SK-N-SH (cell line): ENCODE results near the gene CELF2. TPM values are rescaled to one million over a fixed set of nuclear protein-coding genes. Genes with fewer than 3 reads are reported as not detected.

ENCODE experiments used
- CTCF ChIA-PET: fragments of 300-600, 350-600 bp; formaldehyde crosslinking; extraction: SDS; loops from one replicate; lab custom pipeline; 2021; lab: Yijun Ruan, JAX
- POLR2A ChIA-PET: fragments of 350-600 bp; sonication (Branson Sonifier 250); formaldehyde crosslinking; extraction: SDS; loops from one replicate; lab custom pipeline; 2020; ENCODE audit warnings: antibody characterized with exemption, inconsistent platforms; lab: Yijun Ruan, JAX
- DNase-seq: peaks from one replicate; pipeline ENCODE4 v3.0.0; 2012
- H2AFZ ChIP-seq: fragments of 200-600 bp; sonication (generic); 2 replicates; pipeline ENCODE4 v1.8.1; 2016; ENCODE audit warnings: antibody characterized with exemption, mild to moderate bottlenecking, low read depth
- H3F3A ChIP-seq: fragments of 200-600 bp; sonication (generic); replicated peaks from 2 replicates; pipeline ENCODE3; 2016; ENCODE audit warnings: antibody characterized with exemption, mild to moderate bottlenecking; ENCODE audit not compliant: insufficient read depth
- H3K27ac ChIP-seq, 2 experiments: fragments of 200-500 bp in 1 of 2; fragments of 200-600 bp in 1 of 2; sonication (Bioruptor generic) in 1 of 2; sonication (generic), shearing (Covaris generic) in 1 of 2; 2 replicates each; pipeline versions ENCODE4 v1.5.1 to v1.6.1; 2014 to 2016; ENCODE audit warnings: low read depth in 2 of 2, inconsistent platforms in 1 of 2, low read length in 1 of 2, mild to moderate bottlenecking in 1 of 2, mixed read lengths in 1 of 2
- H3K27me3 ChIP-seq: fragments of 200-600 bp; sonication (generic), shearing (Covaris generic); 2 replicates; pipeline ENCODE4 v1.6.1; 2016; ENCODE audit warnings: mixed run types; ENCODE audit not compliant: insufficient read depth
- H3K36me3 ChIP-seq, 2 experiments: fragments of 200-500 bp in 1 of 2; fragments of 200-600 bp in 1 of 2; sonication (Bioruptor generic) in 1 of 2; sonication (generic) in 1 of 2; replicated peaks in 1 of 2; 2 replicates each; pipeline versions ENCODE3 to v1.5.1; 2014 to 2016; ENCODE audit warnings: low read length in 1 of 2, mild to moderate bottlenecking in 1 of 2; ENCODE audit not compliant: insufficient read depth in 2 of 2, control insufficient read depth in 1 of 2
- H3K4me1 ChIP-seq, 2 experiments: fragments of 200-500 bp in 1 of 2; fragments of 200-600 bp in 1 of 2; sonication (Bioruptor generic) in 1 of 2; sonication (generic), shearing (Covaris generic) in 1 of 2; 2 replicates each; pipeline versions ENCODE4 v1.5.1 to v1.6.1; 2014 to 2016; ENCODE audit warnings: low read depth in 1 of 2, low read length in 1 of 2, mixed run types in 1 of 2; ENCODE audit not compliant: insufficient read depth in 2 of 2, control insufficient read depth in 1 of 2
- H3K4me2 ChIP-seq: fragments of 200-600 bp; sonication (generic), shearing (Covaris generic); 2 replicates; pipeline ENCODE4 v1.6.1; 2017; ENCODE audit warnings: mixed run types
- H3K4me3 ChIP-seq, 2 experiments: fragments of 200-500 bp in 1 of 2; fragments of 200-600 bp in 1 of 2; sonication (Bioruptor generic) in 1 of 2; sonication (generic), shearing (Covaris generic) in 1 of 2; 2 replicates each; pipeline versions ENCODE4 v1.5.1 to v1.8.1; 2014 to 2016; ENCODE audit warnings: low read depth in 2 of 2, inconsistent platforms in 1 of 2, low read length in 1 of 2, mild to moderate bottlenecking in 1 of 2, mixed read lengths in 1 of 2, moderate library complexity in 1 of 2
- H3K79me2 ChIP-seq: fragments of 200-600 bp; sonication (generic); 2 replicates; pipeline ENCODE4 v1.8.1; 2017; ENCODE audit warnings: mild to moderate bottlenecking; ENCODE audit not compliant: insufficient read depth
- H3K9ac ChIP-seq: fragments of 200-600 bp; sonication (generic); 2 replicates; pipeline ENCODE4 v1.6.1; 2017; ENCODE audit warnings: mixed run types
- H3K9me2 ChIP-seq: fragments of 200-600 bp; sonication (generic); 2 replicates; pipeline ENCODE4 v1.6.1; 2017; ENCODE audit warnings: mixed run types
- H3K9me3 ChIP-seq: fragments of 200-600 bp; sonication (generic); 2 replicates; pipeline ENCODE4 v1.6.1; 2017; ENCODE audit warnings: mixed run types, mild to moderate bottlenecking, moderate library complexity
- H4K20me1 ChIP-seq: fragments of 200-600 bp; sonication (generic); 2 replicates; pipeline ENCODE4 v1.6.1; 2017; ENCODE audit warnings: mild to moderate bottlenecking, mixed run types; ENCODE audit not compliant: insufficient read depth
- CTCF ChIP-seq: fragments of 200-600 bp; sonication (generic); IDR thresholded peaks from 2 replicates; pipeline ENCODE4 v1.6.1; 2017; ENCODE audit warnings: antibody characterized with exemption, mild to moderate bottlenecking, moderate library complexity
- EP300 ChIP-seq, 2 experiments: IDR thresholded peaks; 2 replicates each; pipeline versions ENCODE4 v1.4.0 to v1.6.1; 2012; ENCODE audit warnings: borderline replicate concordance in 1 of 2, low read depth in 1 of 2, low read length in 1 of 2
- EZH2phosphoT487 ChIP-seq: fragments of 200-600 bp; sonication (generic); IDR thresholded peaks from 2 replicates; pipeline ENCODE4 v1.6.1; 2017; ENCODE audit warnings: low read depth, mixed run types, mild to moderate bottlenecking, antibody characterized with exemption, moderate library complexity, borderline replicate concordance
- FOSL2 ChIP-seq: IDR thresholded peaks from 2 replicates; pipeline ENCODE4 v1.4.0; 2012; ENCODE audit warnings: low read depth, mild to moderate bottlenecking, moderate library complexity, borderline replicate concordance
- FOXM1 ChIP-seq: IDR thresholded peaks from 2 replicates; pipeline ENCODE4 v1.4.0; 2012; ENCODE audit warnings: low read depth, mild to moderate bottlenecking
- GATA2 ChIP-seq: sonication (generic); formaldehyde crosslinking; IDR thresholded peaks from 2 replicates; pipeline ENCODE4 v1.5.0; 2020; ENCODE audit warnings: mild to moderate bottlenecking, missing genetic modification reagents
- IRF3 ChIP-seq: fragments of 150-350 bp; IDR thresholded peaks from 2 replicates; pipeline ENCODE4 v1.6.1; 2016; ENCODE audit warnings: mild to moderate bottlenecking, low read depth, low read length
- MXI1 ChIP-seq: IDR thresholded peaks from 2 replicates; pipeline ENCODE4 v1.6.1; 2012; ENCODE audit warnings: mild to moderate bottlenecking, low read depth, low read length, improper control_type of control experiment
- POLR2AphosphoS5 ChIP-seq: IDR thresholded peaks from 2 replicates; pipeline ENCODE4 v1.6.1; 2012; ENCODE audit warnings: low read depth, low read length
- RAD21 ChIP-seq: IDR thresholded peaks from 2 replicates; pipeline ENCODE4 v1.6.1; 2012; ENCODE audit warnings: mild to moderate bottlenecking, low read length
- RCOR1 ChIP-seq: fragments of 150-350 bp; IDR thresholded peaks from 2 replicates; pipeline ENCODE4 v1.6.1; 2017; ENCODE audit warnings: antibody characterized with exemption, low read length
- RFX5 ChIP-seq: IDR thresholded peaks from 2 replicates; pipeline ENCODE4 v1.6.1; 2012; ENCODE audit warnings: mild to moderate bottlenecking, improper control_type of control experiment, low read length
- RXRA ChIP-seq: IDR thresholded peaks from 2 replicates; pipeline ENCODE4 v1.4.0; 2012; ENCODE audit warnings: low read depth, mild to moderate bottlenecking, borderline replicate concordance
- SIN3A ChIP-seq: IDR thresholded peaks from 2 replicates; pipeline ENCODE4 v1.6.1; 2012; ENCODE audit warnings: low read depth, mild to moderate bottlenecking, low read length, moderate library complexity, borderline replicate concordance
- TAF1 ChIP-seq: IDR thresholded peaks from 2 replicates; pipeline ENCODE4 v1.6.1; 2012; ENCODE audit warnings: low read depth, mild to moderate bottlenecking, low read length, moderate library complexity, borderline replicate concordance
- TCF12 ChIP-seq: IDR thresholded peaks from 2 replicates; pipeline ENCODE4 v1.4.0; 2012
- TEAD4 ChIP-seq: IDR thresholded peaks from 2 replicates; pipeline ENCODE4 v1.4.0; 2012; ENCODE audit warnings: mild to moderate bottlenecking, borderline replicate concordance; ENCODE audit not compliant: insufficient read depth
- USF2 ChIP-seq: fragments of 150-350 bp; IDR thresholded peaks from 2 replicates; pipeline ENCODE4 v1.6.1; 2017; ENCODE audit warnings: antibody characterized with exemption, low read length, low read depth, borderline replicate concordance
- YY1 ChIP-seq: IDR thresholded peaks from 2 replicates; pipeline ENCODE4 v1.4.0; 2012; ENCODE audit warnings: low read depth, mild to moderate bottlenecking
- WGBS: methylation state at CpG from one replicate; pipeline ENCODE4 v1.1.6; 2017; ENCODE audit warnings: low lambda C conversion rate; 5-methylcytosine and 5-hydroxymethylcytosine counted together
- polyA plus RNA-seq, 3 experiments: library from polyadenylated mRNA; depleted of rRNA; stranded (reverse); fragments of >200 nt; gene quantifications; 2 replicates each; pipeline ENCODE4 v1.2.3, GENCODE V29; 2012

CELF2 gene
- polyA plus RNA-seq, 1 of the 3 experiments (the other 2 are of a cell fraction), result 0.03 TPM

GRCh38 chr10:11142777-11143176, 125.1 kb downstream of the CELF2 start:
- H4K20me1 ChIP-seq, result no peaks in the 10 kb centered on the region
- H3K27me3 ChIP-seq, result no peaks in the 10 kb centered on the region
- WGBS, result 35% methylated on average over 8 of the region's 8 CpGs
- ChIA-PET CTCF (no interaction called here), POLR2A (no interaction called here)
- peaks cover 0 to 10% of the 10 kb centered on the region in 2 experiments; a peak in 2 of 4 replicates for H3K4me1 ChIP-seq
- no peaks in the 10 kb centered on the region for H3K36me3 ChIP-seq
- no peak overlapping the region for H2AFZ ChIP-seq
- H3K9me3 ChIP-seq, result no peaks in the 10 kb centered on the region
- no peak for DNase-seq
- no peaks in the 10 kb centered on the region for H3F3A ChIP-seq
- no peak overlapping the region for H3K27ac ChIP-seq
- TF ChIP-seq FOXM1, result no peak
- no peak for TF ChIP-seq EP300 (IDR thresholded peaks at IDR 0.05; ENCODE audit: borderline replicate concordance in 1 of 2, low read depth in 1 of 2, low read length in 1 of 2)
- TF ChIP-seq EZH2phosphoT487, result no peak
- no peak for TF ChIP-seq MXI1
- TF ChIP-seq USF2, result no peak
- no peak overlapping the region for H3K4me3 ChIP-seq
- H3K4me2 ChIP-seq, result no peak overlapping the region
- H3K79me2 ChIP-seq, result no peaks in the 10 kb centered on the region
- no peaks in the 10 kb centered on the region for H3K9me2 ChIP-seq
- no peak overlapping the region for H3K9ac ChIP-seq

GRCh38 chr10:11143242-11143641, 125.6 kb downstream of the CELF2 start:
- ChIA-PET CTCF (no interaction called here), POLR2A (no interaction called here)
- no peak overlapping the region for H3K4me3 ChIP-seq
- H3K4me2 ChIP-seq, result no peak overlapping the region
- no peaks in the 10 kb centered on the region for H4K20me1 ChIP-seq
- no peaks in the 10 kb centered on the region for H3K27me3 ChIP-seq
- H3K79me2 ChIP-seq, result no peaks in the 10 kb centered on the region
- peaks cover 0 to 10% of the 10 kb centered on the region in 2 experiments; a peak in 2 of 4 replicates for H3K4me1 ChIP-seq
- H3K9me2 ChIP-seq, result no peaks in the 10 kb centered on the region
- WGBS, result 26% methylated on average over 5 of the region's 5 CpGs
- no peaks in the 10 kb centered on the region for H3K36me3 ChIP-seq
- H3F3A ChIP-seq, result no peaks in the 10 kb centered on the region
- no peak overlapping the region for H2AFZ ChIP-seq
- no peaks in the 10 kb centered on the region for H3K9me3 ChIP-seq
- DNase-seq, result no peak
- TF ChIP-seq RFX5 (no peak), RAD21 (no peak), FOXM1 (no peak), FOSL2 (no peak), RXRA (no peak), TCF12 (no peak), IRF3 (no peak), EP300 (IDR thresholded peaks at IDR 0.05; ENCODE audit: borderline replicate concordance in 1 of 2, low read depth in 1 of 2, low read length in 1 of 2) (no peak), TEAD4 (no peak), CTCF (no peak), POLR2AphosphoS5 (no peak), RCOR1 (no peak), YY1 (no peak), EZH2phosphoT487 (no peak), GATA2 (CRISPR knock-in tag) (no peak), USF2 (no peak), SIN3A (no peak), TAF1 (no peak)
- TF ChIP-seq, all 33 proteins: peak for 0
- Histone ChIP-seq H3K9ac (no peak overlapping the region), H3K27ac (no peak overlapping the region)
